HepG2 (cell line): ENCODE results near the gene NUDT9. TPM values are rescaled to one million over a fixed set of nuclear protein-coding genes. Genes with fewer than 3 reads are reported as not detected.

Experiments used
- ATF5 ChIP-seq: sonication (generic); formaldehyde crosslinking; IDR thresholded peaks from 2 replicates; pipeline ENCODE4 v1.4.0; 2020; ENCODE audit warnings: mild to moderate bottlenecking, low read depth, missing genetic modification reagents
- DBP ChIP-seq: sonication (generic); formaldehyde crosslinking; IDR thresholded peaks from 2 replicates; pipeline ENCODE4 v1.4.0; 2020; ENCODE audit warnings: missing genetic modification reagents; ENCODE audit errors: not compliant biosample characterization
- HDAC1 ChIP-seq: sonication (generic); formaldehyde crosslinking; IDR thresholded peaks from 2 replicates; pipeline ENCODE4 v1.5.1; 2020; ENCODE audit warnings: mild to moderate bottlenecking, missing genetic modification reagents
- JUND ChIP-seq: sonication (generic); formaldehyde crosslinking; IDR thresholded peaks from 2 replicates; pipeline ENCODE4 v1.8.0; 2022; ENCODE audit warnings: mild to moderate bottlenecking, missing genetic modification reagents
- KDM6A ChIP-seq: IDR thresholded peaks from 2 replicates; pipeline ENCODE4 v1.6.1; 2016; ENCODE audit warnings: low read depth
- KIAA2018 ChIP-seq: sonication (generic); formaldehyde crosslinking; IDR thresholded peaks from 2 replicates; pipeline ENCODE4 v1.5.0; 2020; ENCODE audit warnings: mild to moderate bottlenecking, missing genetic modification reagents, borderline replicate concordance
- NPAS2 ChIP-seq: sonication (generic); formaldehyde crosslinking; IDR thresholded peaks from 2 replicates; pipeline ENCODE4 v1.8.0; 2022; ENCODE audit warnings: mild to moderate bottlenecking, missing genetic modification reagents, borderline replicate concordance
- PHF20 ChIP-seq: sonication (generic); formaldehyde crosslinking; IDR thresholded peaks from 2 replicates; pipeline ENCODE4 v1.5.0; 2020; ENCODE audit warnings: mild to moderate bottlenecking, missing genetic modification reagents
- PREB ChIP-seq: sonication (generic); formaldehyde crosslinking; IDR thresholded peaks from 2 replicates; pipeline ENCODE4 v1.4.0; 2020; ENCODE audit warnings: missing genetic modification reagents
- RAD21 ChIP-seq: fragments of 450-650 bp; formaldehyde crosslinking; IDR thresholded peaks from 2 replicates; pipeline ENCODE4 v1.5.0; 2020; ENCODE audit warnings: mild to moderate bottlenecking
- RAD51 ChIP-seq: fragments of 450-650 bp; IDR thresholded peaks from 2 replicates; pipeline ENCODE4 v1.6.1; 2016; ENCODE audit warnings: borderline replicate concordance
- RCOR2 ChIP-seq: IDR thresholded peaks from 2 replicates; pipeline ENCODE4 v1.6.1; 2016; ENCODE audit warnings: missing biosample characterization, missing genetic modification reagents
- ZNF513 ChIP-seq: sonication (generic); formaldehyde crosslinking; conservative IDR thresholded peaks from 2 replicates; pipeline ENCODE4 v1.5.0; 2020; ENCODE audit warnings: missing genetic modification reagents
- ZSCAN29 ChIP-seq: sonication (generic); formaldehyde crosslinking; conservative IDR thresholded peaks from 2 replicates; pipeline ENCODE4 v1.4.0; 2020; ENCODE audit warnings: mild to moderate bottlenecking, missing genetic modification reagents
- polyA plus RNA-seq, 8 experiments: library from polyadenylated mRNA; depleted of rRNA in 3 of 8; stranded (reverse) in 7 of 8; unstranded in 1 of 8; fragments of >200 nt; fragmentation: Illumina TruSeq in 4 of 8; extraction: Trizol in 4 of 8; gene quantifications; 2 replicates each; pipeline versions ENCODE4 v1.2.1 to v1.2.3, GENCODE V29; 2011 to 2016; ENCODE audit warnings: low read depth in 4 of 8, missing spikeins in 1 of 8, mixed read lengths in 1 of 8; ENCODE audit not compliant: insufficient read depth in 1 of 8
- total RNA-seq, 5 experiments: library from RNA; depleted of rRNA; stranded (reverse); fragments of >200 nt; fragmentation: Illumina TruSeq; extraction: Trizol; gene quantifications; 2 replicates each; pipeline ENCODE4 v1.2.3, GENCODE V29; 2016; ENCODE audit warnings: low read depth in 1 of 5

Gene NUDT9
- total and polyA plus RNA-seq, 2 of the 13 experiments (the other 11 are each of a cell fraction or from before 2014, with no cell fraction given), result 10.4 to 12.3 TPM

- 0 out of 2 replicates have a peak, but pooled peaks have one; percentile 27 for TF ChIP-seq ZNF513 (CRISPR knock-in tag)
- TF ChIP-seq JUND (CRISPR knock-in tag), result 0 out of 2 replicates have a peak, but pooled peaks have one; percentile 14
- 0 out of 2 replicates have a peak, but pooled peaks have one; percentile 42 for TF ChIP-seq RAD21 (CRISPR knock-in tag)
- no peak for TF ChIP-seq DBP (CRISPR knock-in tag)
- TF ChIP-seq PHF20, result peak; percentile 41; the same call in 1 of the 2 replicates
- peak; percentile 70; the same call in 1 of the 2 replicates for TF ChIP-seq RCOR2
- TF ChIP-seq NPAS2 (CRISPR knock-in tag), result no peak
- no peak for TF ChIP-seq ATF5 (CRISPR knock-in tag)
- no peak for TF ChIP-seq RAD51
- TF ChIP-seq HDAC1 (CRISPR knock-in tag), result peak; percentile 93
- peak; percentile 79; the same call in 1 of the 2 replicates for TF ChIP-seq ZSCAN29 (CRISPR knock-in tag)
- peak; percentile 58; the same call in 1 of the 2 replicates for TF ChIP-seq KDM6A (CRISPR knock-in tag)
- no peak for TF ChIP-seq PREB (CRISPR knock-in tag)
- TF ChIP-seq KIAA2018 (CRISPR knock-in tag), result no peak
Observed at GRCh38 chr4:87390891-87391575, 31.3 kb upstream of the NUDT9 start, which contains the start of gene HSD17B11 (continued).
